ENCODE results near the gene CCDC61.

The CCDC61 gene

DNA sequence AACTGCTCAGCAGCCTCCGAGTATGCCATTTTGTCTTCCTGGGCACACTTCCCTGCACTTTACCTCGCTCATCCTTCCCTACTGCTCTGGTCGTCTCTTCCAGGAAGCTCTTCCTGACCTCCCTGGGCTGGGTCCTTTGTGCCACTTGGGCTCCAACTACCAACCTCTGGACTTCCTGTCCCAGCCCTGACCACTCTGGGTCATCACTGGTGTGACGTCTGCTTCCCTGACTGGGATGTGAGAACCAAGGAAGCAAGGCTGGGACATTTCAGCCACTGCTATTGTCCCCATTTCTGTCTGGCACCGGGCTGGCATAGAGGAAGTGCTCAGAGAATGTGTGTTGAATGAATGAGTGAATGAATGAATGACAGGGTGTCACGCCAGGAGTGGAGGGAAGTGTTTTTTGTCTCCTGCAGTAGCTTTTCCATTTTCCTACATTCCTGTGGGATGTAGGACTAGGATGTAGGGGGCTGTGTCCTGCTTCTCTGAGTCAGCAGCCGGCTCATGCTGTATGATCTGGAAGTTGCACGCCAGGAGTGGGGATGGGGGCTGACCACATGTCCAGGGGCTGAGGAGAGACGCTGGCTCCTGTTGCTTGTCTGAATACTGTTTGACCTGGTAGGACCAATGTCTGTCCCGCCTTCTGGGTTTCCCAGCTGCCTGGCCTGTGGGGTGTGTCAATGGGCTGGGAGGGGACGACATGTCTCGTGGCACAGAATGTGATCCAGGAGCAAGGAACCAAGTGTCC is 36.3 kb upstream of the CCDC61 start:
- Histone ChIP-seq H3K4me3 (no peak overlapping the region), H4K20me1 (no peaks in the 10 kb centered on the region), H3K36me3 (no peaks in the 10 kb centered on the region), H3K9me3 (replicated peaks in 1 of 11) (peaks cover 0 to 11% (median 0%) of the 10 kb centered on the region in 11 experiments; a peak in 5 of 22 replicates), H3K4me1 (peaks cover 36 to 94% (median 82%) of the 10 kb centered on the region in 10 experiments), H3K4me2 (peak overlapping the region in 9 of 11 experiments; percentile 4 to 75 (median 26); a peak in 8 of 22 replicates), H3K9ac (no peak overlapping the region), H3K27me3 (no peaks in the 10 kb centered on the region), H3K27ac (no peak overlapping the region)
- TF ChIP-seq Cebpa-rat (IDR thresholded peaks at IDR 0.05), result no peak

DNA sequence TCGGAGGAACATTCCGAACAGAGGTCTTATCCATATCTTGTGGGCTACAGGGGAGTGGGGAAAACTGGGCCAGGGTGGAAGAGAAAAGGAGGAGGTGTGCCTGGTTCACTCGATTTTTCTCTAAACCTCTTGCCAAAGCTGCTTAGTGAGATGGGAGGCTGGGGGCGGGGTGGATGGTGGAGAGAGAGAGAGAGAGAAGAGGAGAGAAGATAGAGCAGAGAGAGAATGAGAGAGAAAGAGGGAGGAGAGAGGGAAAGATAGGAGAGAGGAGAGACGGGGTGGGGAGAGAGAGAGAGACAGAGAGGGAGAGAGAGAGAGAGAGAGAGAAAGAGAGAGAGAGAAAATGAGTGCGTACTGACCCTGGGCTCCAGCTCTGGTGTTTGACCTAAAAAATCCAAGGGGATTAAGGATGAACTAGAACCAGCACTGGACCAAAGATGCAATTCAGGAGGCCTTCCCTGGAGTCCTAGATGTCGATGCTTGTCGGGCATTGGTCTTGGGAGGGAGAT is 35.7 kb upstream of the CCDC61 start:
- H3K4me1 ChIP-seq, result peaks cover 36 to 88% (median 76%) of the 10 kb centered on the region in 10 experiments
- no peak overlapping the region for H3K9ac ChIP-seq
- peak overlapping the region in 9 of 11 experiments; percentile 39 to 75 (median 67); a peak in 19 of 22 replicates for H3K4me2 ChIP-seq
- H3K27me3 ChIP-seq, result no peaks in the 10 kb centered on the region
- H3K4me3 ChIP-seq, result no peak overlapping the region
- H4K20me1 ChIP-seq, result no peaks in the 10 kb centered on the region
- H3K36me3 ChIP-seq, result no peaks in the 10 kb centered on the region
- no peak overlapping the region for H3K27ac ChIP-seq
- TF ChIP-seq Cebpa-rat (IDR thresholded peaks at IDR 0.05), result no peak
- H3K9me3 ChIP-seq (replicated peaks in 1 of 11), result peaks cover 0 to 11% (median 0%) of the 10 kb centered on the region in 11 experiments; a peak in 5 of 22 replicates

DNA sequence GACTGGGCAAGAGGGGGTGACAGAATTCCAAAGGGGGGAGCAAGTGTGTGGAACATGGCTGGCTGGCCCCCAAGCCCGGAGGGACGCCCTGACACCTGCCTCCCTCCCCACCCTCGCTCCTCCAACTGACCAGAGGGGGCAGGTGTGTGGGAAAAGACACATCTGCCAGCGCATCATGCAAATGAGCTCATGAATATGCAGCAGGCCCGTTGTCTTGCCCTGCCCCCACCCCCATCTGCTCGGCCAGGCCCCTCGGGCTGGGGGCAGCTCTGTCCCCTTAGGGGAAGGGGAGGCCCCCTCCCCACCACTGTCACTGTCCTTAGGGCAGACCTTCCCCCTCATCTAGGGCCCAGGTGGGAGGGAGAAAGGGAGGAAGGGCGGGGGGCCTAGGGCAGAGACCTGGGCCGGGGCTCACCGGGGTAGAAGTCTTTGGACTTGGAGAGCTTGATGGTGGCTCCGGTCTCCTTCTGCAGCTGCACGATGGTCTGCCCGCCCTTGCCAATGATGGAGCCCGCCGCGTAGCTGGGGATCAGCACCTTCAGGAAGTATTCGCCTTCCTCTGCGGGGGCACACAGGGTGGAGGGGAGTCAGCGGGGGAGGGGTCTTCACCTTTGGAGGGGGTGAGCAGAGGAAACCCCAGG is 34.6 kb upstream of the CCDC61 start:
- peaks cover 28 to 80% (median 65%) of the 10 kb centered on the region in 10 experiments for H3K4me1 ChIP-seq
- no peak overlapping the region for H3K9ac ChIP-seq
- no peak overlapping the region for H3K4me3 ChIP-seq
- no peak for TF ChIP-seq Cebpa-rat (IDR thresholded peaks at IDR 0.05)
- H3K4me2 ChIP-seq, result peak overlapping the region in 10 of 11 experiments; percentile 13 to 75 (median 66); a peak in 17 of 22 replicates
- H3K27me3 ChIP-seq, result no peaks in the 10 kb centered on the region
- H3K27ac ChIP-seq, result no peak overlapping the region; a peak in 1 of 22 replicates
- no peaks in the 10 kb centered on the region for H4K20me1 ChIP-seq
- peaks cover 0 to 11% (median 0%) of the 10 kb centered on the region in 11 experiments; a peak in 5 of 22 replicates for H3K9me3 ChIP-seq (replicated peaks in 1 of 11)
- H3K36me3 ChIP-seq, result no peaks in the 10 kb centered on the region

DNA sequence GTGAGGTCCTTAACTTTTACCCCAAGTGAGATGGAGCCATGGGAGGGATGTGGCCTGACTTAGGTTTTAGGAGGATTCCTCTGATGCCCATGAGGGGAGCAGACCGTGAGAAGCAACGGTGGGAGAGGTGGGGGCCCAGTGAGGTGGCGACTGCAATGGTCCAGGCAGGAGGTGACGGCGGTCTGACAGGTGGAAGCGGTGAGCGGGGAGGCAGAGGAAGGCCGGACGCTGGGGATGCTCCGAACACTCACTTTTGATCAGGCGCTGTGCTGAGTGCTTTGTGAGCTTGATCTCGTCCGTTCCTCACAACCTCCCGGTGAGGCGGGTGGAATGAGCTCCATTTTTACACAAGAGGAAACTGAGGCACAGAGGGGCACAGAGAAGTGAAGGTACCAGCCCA is 33.2 kb upstream of the CCDC61 start:
- no peak for TF ChIP-seq Cebpa-rat (IDR thresholded peaks at IDR 0.05)
- no peak overlapping the region for H3K27ac ChIP-seq
- peak overlapping the region in 8 of 11 experiments; percentile 2 to 63 (median 42); a peak in 14 of 22 replicates for H3K4me2 ChIP-seq
- H3K36me3 ChIP-seq, result no peaks in the 10 kb centered on the region
- no peaks in the 10 kb centered on the region for H3K27me3 ChIP-seq
- H4K20me1 ChIP-seq, result no peaks in the 10 kb centered on the region
- peaks cover 0 to 11% (median 0%) of the 10 kb centered on the region in 11 experiments; a peak in 5 of 22 replicates for H3K9me3 ChIP-seq (replicated peaks in 1 of 11)
- no peak overlapping the region for H3K9ac ChIP-seq
- no peak overlapping the region for H3K4me3 ChIP-seq
- peaks cover 17 to 67% (median 53%) of the 10 kb centered on the region in 10 experiments; a peak in 19 of 20 replicates for H3K4me1 ChIP-seq

DNA sequence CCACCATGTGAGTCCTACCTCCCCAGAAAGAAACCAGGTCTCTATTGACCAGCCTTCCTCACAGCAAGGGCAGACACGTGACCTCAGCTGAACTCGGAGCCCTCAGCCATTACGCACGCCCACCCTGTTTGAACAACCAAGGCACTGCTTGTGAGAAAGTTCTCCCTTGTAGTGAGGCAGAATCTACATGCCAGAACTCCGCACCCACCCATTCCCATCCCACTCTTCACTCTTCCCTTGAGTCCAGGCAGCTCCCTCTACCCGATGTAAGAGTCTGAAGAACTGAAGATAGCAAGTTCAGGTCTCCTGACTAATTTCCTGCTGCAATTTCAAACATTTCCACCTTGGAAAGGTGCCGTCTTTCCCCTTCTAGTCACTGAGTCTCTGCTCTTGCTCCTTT is 28.0 kb upstream of the CCDC61 start:
- no peak overlapping the region for H3K27ac ChIP-seq
- H3K4me3 ChIP-seq, result no peak overlapping the region
- H3K36me3 ChIP-seq, result no peaks in the 10 kb centered on the region
- peaks cover 0 to 11% (median 0%) of the 10 kb centered on the region in 11 experiments; a peak in 5 of 22 replicates for H3K9me3 ChIP-seq (replicated peaks in 1 of 11)
- H3K9ac ChIP-seq, result no peak overlapping the region
- no peak overlapping the region for H3K4me2 ChIP-seq
- no peaks in the 10 kb centered on the region for H3K27me3 ChIP-seq
- TF ChIP-seq Cebpa-rat (IDR thresholded peaks at IDR 0.05), result no peak
- peaks cover 14 to 48% (median 31%) of the 10 kb centered on the region in 10 experiments for H3K4me1 ChIP-seq
- H4K20me1 ChIP-seq, result no peaks in the 10 kb centered on the region

DNA sequence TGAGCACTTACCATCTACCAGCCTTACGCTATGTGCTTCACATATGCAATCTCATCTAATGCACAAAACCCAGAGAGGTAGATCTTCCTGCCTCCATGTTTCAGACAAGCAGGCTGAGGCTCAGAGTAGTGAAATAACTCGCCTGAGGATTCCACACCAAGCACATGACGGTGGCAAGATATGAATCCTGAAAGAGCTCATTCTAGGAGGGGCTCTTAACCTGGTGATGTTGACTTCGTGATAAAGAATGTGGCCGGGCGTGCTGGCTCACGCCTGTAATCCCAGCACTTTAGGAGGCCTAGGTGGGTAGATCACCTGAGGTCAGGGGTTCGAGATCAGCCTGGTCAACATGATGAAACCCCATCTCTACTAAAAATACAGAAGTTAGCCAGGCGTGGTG is 26.6 kb upstream of the CCDC61 start:
- Histone ChIP-seq H3K4me2 (no peak overlapping the region), H3K4me3 (no peak overlapping the region), H3K4me1 (peaks cover 19 to 46% (median 26%) of the 10 kb centered on the region in 10 experiments), H4K20me1 (no peaks in the 10 kb centered on the region), H3K9me3 (replicated peaks in 1 of 11) (peaks cover 0 to 3% (median 0%) of the 10 kb centered on the region in 11 experiments; a peak in 1 of 22 replicates), H3K9ac (no peak overlapping the region), H3K27ac (no peak overlapping the region), H3K27me3 (no peaks in the 10 kb centered on the region), H3K36me3 (no peaks in the 10 kb centered on the region)
- no peak for TF ChIP-seq Cebpa-rat (IDR thresholded peaks at IDR 0.05)

DNA sequence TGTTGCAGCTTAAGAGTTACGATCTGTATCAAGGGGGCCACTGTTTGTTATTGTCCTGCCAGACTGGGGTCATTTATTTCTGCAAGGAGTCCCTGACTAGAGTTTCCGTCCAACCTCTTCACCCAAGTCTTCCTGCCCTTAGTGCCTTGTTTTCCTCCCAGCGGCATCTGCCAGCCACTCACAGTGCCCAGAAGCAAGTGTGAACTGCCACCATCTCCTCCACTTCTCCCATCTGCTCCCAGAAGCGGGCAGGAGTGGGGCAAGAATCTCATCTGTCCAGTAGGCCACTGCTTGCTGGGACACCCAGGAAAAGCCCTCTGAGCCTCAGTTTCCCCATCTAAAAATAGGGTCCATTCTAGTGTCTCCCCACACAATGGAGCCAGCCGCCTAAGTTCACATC is 25.6 kb upstream of the CCDC61 start:
- no peaks in the 10 kb centered on the region for H3K9me3 ChIP-seq (replicated peaks in 1 of 11)
- no peak overlapping the region for H3K27ac ChIP-seq
- H3K4me1 ChIP-seq, result peaks cover 19 to 47% (median 34%) of the 10 kb centered on the region in 10 experiments
- H3K9ac ChIP-seq, result no peak overlapping the region
- TF ChIP-seq Cebpa-rat (IDR thresholded peaks at IDR 0.05), result no peak
- H3K27me3 ChIP-seq, result no peaks in the 10 kb centered on the region
- no peaks in the 10 kb centered on the region for H4K20me1 ChIP-seq
- no peaks in the 10 kb centered on the region for H3K36me3 ChIP-seq
- H3K4me2 ChIP-seq, result no peak overlapping the region
- H3K4me3 ChIP-seq, result no peak overlapping the region

DNA sequence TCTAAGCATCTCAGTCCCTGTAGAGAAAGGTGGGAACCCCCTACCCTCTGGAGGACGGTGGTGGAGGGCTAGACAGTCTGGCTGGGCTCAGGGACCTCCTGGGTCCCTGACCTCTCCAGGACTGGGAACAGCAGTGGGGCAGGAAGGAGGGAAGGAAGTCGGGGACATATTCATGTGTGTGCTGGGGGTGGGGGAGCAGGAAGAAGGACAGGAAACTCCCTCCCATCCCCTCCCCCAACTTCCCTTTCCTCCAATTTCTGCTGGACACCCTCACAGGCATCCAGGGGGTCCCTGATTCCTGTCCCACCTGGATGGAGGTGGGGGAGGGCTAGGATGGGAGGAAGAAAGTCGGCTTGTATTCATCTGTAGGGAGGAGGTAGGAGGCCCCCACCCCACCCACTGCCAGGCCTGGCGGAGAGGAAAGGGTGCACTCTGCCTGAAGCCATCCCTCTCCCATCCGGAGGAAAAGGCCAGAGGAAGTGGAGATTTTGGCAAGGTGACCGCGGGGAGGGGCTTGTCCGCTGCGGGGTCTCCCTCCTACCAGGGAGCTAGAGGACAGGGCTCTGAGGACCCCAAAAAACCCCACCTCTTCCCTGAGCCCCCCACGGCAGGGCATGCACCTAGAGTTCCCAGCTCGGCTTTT is 23.9 kb upstream of the CCDC61 start:
- H3K9me3 ChIP-seq (replicated peaks in 1 of 11), result no peaks in the 10 kb centered on the region
- H3K27ac ChIP-seq, result peak overlapping the region in 10 of 11 experiments; percentile 6 to 58 (median 28); a peak in 12 of 22 replicates
- no peaks in the 10 kb centered on the region for H4K20me1 ChIP-seq
- peaks cover 19 to 62% (median 51%) of the 10 kb centered on the region in 10 experiments for H3K4me1 ChIP-seq
- no peaks in the 10 kb centered on the region for H3K36me3 ChIP-seq
- H3K4me2 ChIP-seq, result peak overlapping the region; percentile 81 to 94 (median 87)
- peak overlapping the region in 8 of 11 experiments; percentile 6 to 52 (median 22); a peak in 10 of 22 replicates for H3K9ac ChIP-seq
- TF ChIP-seq Cebpa-rat (IDR thresholded peaks at IDR 0.05), result no peak
- peak overlapping the region in 4 of 10 experiments; percentile 7 to 44 (median 20); a peak in 7 of 20 replicates for H3K4me3 ChIP-seq
- no peaks in the 10 kb centered on the region for H3K27me3 ChIP-seq

Data from BLaER1 treated with 17β-estradiol and CSF1 and Interleukin-3, amounts not matched to agents 10 nM and 100 nM (cell line).